Lung microvascular endothelial cell (primary cell): ENCODE measurements around the gene PTDSS2. TPM values are rescaled to one million over a fixed set of nuclear protein-coding genes. Genes with fewer than 3 reads are reported as not detected.

Experiments used
- DNase-seq, 2 donors: peaks; one replicate each; pipeline versions ENCODE4 v3.0.0 to v3.0.0-alpha.2; 2010; ENCODE audit warnings: low read depth in 2 of 2
- total RNA-seq: library from RNA; depleted of rRNA; stranded (reverse); fragments of >200 nt; gene quantifications from 2 replicates; pipeline ENCODE4 v1.2.1, GENCODE V29; 2014

PTDSS2 gene
- total RNA-seq, 1 donor from 2014 or later: 31.7 TPM

GRCh38 chr11:490186-490929 lies 40.3 kb downstream of the PTDSS2 start:
- no peak for DNase-seq

- no peak for DNase-seq
These were observed 40.8 kb downstream of the PTDSS2 start for GRCh38 chr11:490930-491260.

GRCh38 chr11:491358-491757 lies 41.3 kb downstream of the PTDSS2 start:
- no peak for DNase-seq

- DNase-seq: no peak
These were observed 42.5 kb downstream of the PTDSS2 start for GRCh38 chr11:492427-493226.

GRCh38 chr11:494761-495536 lies 44.9 kb downstream of the PTDSS2 start:
- DNase-seq: no peak

- peak; percentile 45 to 53 for DNase-seq
These were observed 45.5 kb downstream of the PTDSS2 start for GRCh38 chr11:495537-495931.

- no peak for DNase-seq
These were observed 46.9 kb downstream of the PTDSS2 start for GRCh38 chr11:496834-497564.

- no peak for DNase-seq
These were observed 47.7 kb downstream of the PTDSS2 start for GRCh38 chr11:497565-498296.

- no peak for DNase-seq
These were observed 48.5 kb downstream of the PTDSS2 start for GRCh38 chr11:498297-499181.

- DNase-seq: no peak
These were observed 49.4 kb downstream of the PTDSS2 start for GRCh38 chr11:499201-500076.

- no peak for DNase-seq
These were observed 51.1 kb downstream of the PTDSS2 start for GRCh38 chr11:501001-501682.

GRCh38 chr11:501683-502287 lies 51.7 kb downstream of the PTDSS2 start:
- DNase-seq: no peak

- DNase-seq: no peak
These were observed 52.5 kb downstream of the PTDSS2 start for GRCh38 chr11:502288-503178.

- peak in 1 of 2 donors; percentile 35 for DNase-seq
These were observed 53.3 kb downstream of the PTDSS2 start for GRCh38 chr11:503179-503981.

- DNase-seq: peak; percentile 39 to 51
These were observed 54.2 kb downstream of the PTDSS2 start for GRCh38 chr11:504053-504993.
